ENCODE data around the gene HOXA7.

DNA sequence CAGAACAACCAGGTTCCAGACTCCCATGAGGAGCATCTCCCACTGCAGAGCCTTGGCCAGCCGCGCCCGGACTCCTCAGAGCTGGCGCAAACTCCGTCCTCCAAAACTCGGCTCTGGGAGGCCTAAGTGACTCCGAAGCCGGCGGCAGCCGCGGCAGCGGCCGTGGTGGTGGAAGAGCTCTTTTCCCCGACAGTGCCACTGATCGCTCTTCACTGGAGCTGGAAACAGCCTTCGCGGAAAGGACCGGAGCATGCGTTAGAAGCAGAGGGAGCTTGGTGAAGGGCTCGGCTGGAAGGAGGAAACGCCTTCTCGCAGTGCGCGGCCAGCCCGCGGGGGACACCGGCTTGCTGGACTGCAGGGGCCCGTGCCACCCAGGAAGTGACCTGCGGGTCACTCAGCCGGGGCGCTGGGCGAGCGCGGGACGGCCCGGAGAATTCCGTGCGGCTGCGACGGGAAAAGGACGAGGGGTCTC is 48.4 kb upstream of the HOXA7 start:
- TF ChIP-seq, protein P1, sequence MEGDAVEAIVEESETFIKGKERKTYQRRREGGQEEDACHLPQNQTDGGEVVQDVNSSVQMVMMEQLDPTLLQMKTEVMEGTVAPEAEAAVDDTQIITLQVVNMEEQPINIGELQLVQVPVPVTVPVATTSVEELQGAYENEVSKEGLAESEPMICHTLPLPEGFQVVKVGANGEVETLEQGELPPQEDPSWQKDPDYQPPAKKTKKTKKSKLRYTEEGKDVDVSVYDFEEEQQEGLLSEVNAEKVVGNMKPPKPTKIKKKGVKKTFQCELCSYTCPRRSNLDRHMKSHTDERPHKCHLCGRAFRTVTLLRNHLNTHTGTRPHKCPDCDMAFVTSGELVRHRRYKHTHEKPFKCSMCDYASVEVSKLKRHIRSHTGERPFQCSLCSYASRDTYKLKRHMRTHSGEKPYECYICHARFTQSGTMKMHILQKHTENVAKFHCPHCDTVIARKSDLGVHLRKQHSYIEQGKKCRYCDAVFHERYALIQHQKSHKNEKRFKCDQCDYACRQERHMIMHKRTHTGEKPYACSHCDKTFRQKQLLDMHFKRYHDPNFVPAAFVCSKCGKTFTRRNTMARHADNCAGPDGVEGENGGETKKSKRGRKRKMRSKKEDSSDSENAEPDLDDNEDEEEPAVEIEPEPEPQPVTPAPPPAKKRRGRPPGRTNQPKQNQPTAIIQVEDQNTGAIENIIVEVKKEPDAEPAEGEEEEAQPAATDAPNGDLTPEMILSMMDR (conservative IDR thresholded peaks at IDR 0.05; ENCODE audit: low read depth, low read length), result no peak
- peak; percentile 97 for TF ChIP-seq EZH2 (IDR thresholded peaks at IDR 0.05; ENCODE audit: borderline replicate concordance, low read depth, low read length, poor library complexity, severe bottlenecking)

Measured in A673 (cell line).